ENCODE data around the gene TSPYL4. TPM values are rescaled to one million over a fixed set of nuclear protein-coding genes. Genes with fewer than 3 reads are reported as not detected.

Gene TSPYL4
- total RNA-seq, 4 donors from 2014 or later, result 2.8 to 4.8 (median 3.8) TPM

- Histone ChIP-seq H3K27me3 (no peaks in the 10 kb centered on the region), H3K4me1 (no peaks in the 10 kb centered on the region), H3K4me3 (no peak overlapping the region), H3K27ac (no peak overlapping the region), H3K36me3 (no peaks in the 10 kb centered on the region), H3K9me3 (no peaks in the 10 kb centered on the region)
- no peak for ATAC-seq
- no peak for DNase-seq
- intact Hi-C loops (cut with DNase I; ENCODE audit: low total_unique reads), result no loop called here
- in situ Hi-C loops (cut with MboI; ENCODE audit: low sequenced_read_pairs in 4 of 4), result loop anchor here in 1 of 4 donors (25.0 kb wide), 1 partner anchor 239 kb away; the partner anchor contains the start of gene TRAPPC3L
- TF ChIP-seq CTCF (IDR thresholded peaks at IDR 0.05 in 4 of 5, conservative IDR thresholded peaks at IDR 0.05 in 1 of 5) (no peak), POLR2A (IDR thresholded peaks at IDR 0.05) (no peak)
These were observed 44.4 kb upstream of the TSPYL4 start for GRCh38 chr6:116298273-116298672.

- Histone ChIP-seq H3K36me3 (no peaks in the 10 kb centered on the region), H3K27me3 (no peaks in the 10 kb centered on the region), H3K4me3 (no peak overlapping the region), H3K4me1 (no peaks in the 10 kb centered on the region), H3K27ac (no peak overlapping the region), H3K9me3 (no peaks in the 10 kb centered on the region)
- intact Hi-C loops (cut with DNase I; ENCODE audit: low total_unique reads), result loop anchor here (5.0 kb wide), 1 partner anchor 35 kb away; no protein-coding TSS in a partner anchor
- DNase-seq, result no peak
- TF ChIP-seq CTCF (IDR thresholded peaks at IDR 0.05 in 4 of 5, conservative IDR thresholded peaks at IDR 0.05 in 1 of 5) (no peak), POLR2A (IDR thresholded peaks at IDR 0.05) (no peak)
- ATAC-seq, result no peak
- in situ Hi-C loops (cut with MboI; ENCODE audit: low sequenced_read_pairs in 4 of 4), result loop anchor here in 2 of 4 donors (5.0 to 25.0 kb wide), 2 partner anchors 235 to 245 kb away; partner anchors contain the start of gene TRAPPC3L (in 1 of the 2)
These were observed 38.7 kb upstream of the TSPYL4 start for GRCh38 chr6:116292553-116292952.

- intact Hi-C loops (cut with DNase I; ENCODE audit: low total_unique reads), result loop anchor here (5.0 kb wide), 1 partner anchor 35 kb away; no protein-coding TSS in a partner anchor
These were observed 38.0 kb upstream of the TSPYL4 start for GRCh38 chr6:116291701-116292396.

GRCh38 chr6:116290799-116291198, 36.9 kb upstream of the TSPYL4 start:
- no peak for DNase-seq
- no peak for ATAC-seq
- TF ChIP-seq CTCF (IDR thresholded peaks at IDR 0.05 in 4 of 5, conservative IDR thresholded peaks at IDR 0.05 in 1 of 5) (no peak), POLR2A (IDR thresholded peaks at IDR 0.05) (no peak)

More at GRCh38 chr6:116291701-116292396, 38.0 kb upstream of the TSPYL4 start:
- in situ Hi-C loops (cut with MboI; ENCODE audit: low sequenced_read_pairs in 4 of 4), result loop anchor here in 2 of 4 donors (5.0 to 25.0 kb wide), 2 partner anchors 235 to 245 kb away; partner anchors contain the start of gene TRAPPC3L (in 1 of the 2)
- H3K36me3 ChIP-seq, result no peaks in the 10 kb centered on the region
- DNase-seq (no peak), ATAC-seq (no peak)
- H3K4me1 ChIP-seq, result no peaks in the 10 kb centered on the region
- no peak overlapping the region for H3K27ac ChIP-seq
- H3K4me3 ChIP-seq, result no peak overlapping the region
- TF ChIP-seq CTCF (IDR thresholded peaks at IDR 0.05 in 4 of 5, conservative IDR thresholded peaks at IDR 0.05 in 1 of 5), result no peak
- no peak for TF ChIP-seq POLR2A (IDR thresholded peaks at IDR 0.05)
- no peaks in the 10 kb centered on the region for H3K9me3 ChIP-seq
- no peaks in the 10 kb centered on the region for H3K27me3 ChIP-seq

More at GRCh38 chr6:116290799-116291198, 36.9 kb upstream of the TSPYL4 start:
- intact Hi-C loops (cut with DNase I; ENCODE audit: low total_unique reads), result loop anchor here (5.0 kb wide), 1 partner anchor 37 kb away; no protein-coding TSS in a partner anchor
- Histone ChIP-seq H3K9me3 (no peaks in the 10 kb centered on the region), H3K36me3 (no peaks in the 10 kb centered on the region), H3K27ac (no peak overlapping the region), H3K27me3 (no peaks in the 10 kb centered on the region), H3K4me1 (no peaks in the 10 kb centered on the region), H3K4me3 (no peak overlapping the region)
- in situ Hi-C loops (cut with MboI; ENCODE audit: low sequenced_read_pairs in 4 of 4), result loop anchor here in 2 of 4 donors (5.0 to 25.0 kb wide), 2 partner anchors 237 to 247 kb away; partner anchors contain the start of gene TRAPPC3L (in 1 of the 2)

Data from gastrocnemius medialis (tissue), 4 donors.